Measurements from ENCODE around the gene PRKCE.

Gene PRKCE

GRCh38 chr2:45669032-45669486, 17.6 kb downstream of the PRKCE start:
- H3K4me3 ChIP-seq (ENCODE audit: low read depth, low read length), result no peak overlapping the region
- peak overlapping the region; percentile 49 for H3K27ac ChIP-seq

DNA sequence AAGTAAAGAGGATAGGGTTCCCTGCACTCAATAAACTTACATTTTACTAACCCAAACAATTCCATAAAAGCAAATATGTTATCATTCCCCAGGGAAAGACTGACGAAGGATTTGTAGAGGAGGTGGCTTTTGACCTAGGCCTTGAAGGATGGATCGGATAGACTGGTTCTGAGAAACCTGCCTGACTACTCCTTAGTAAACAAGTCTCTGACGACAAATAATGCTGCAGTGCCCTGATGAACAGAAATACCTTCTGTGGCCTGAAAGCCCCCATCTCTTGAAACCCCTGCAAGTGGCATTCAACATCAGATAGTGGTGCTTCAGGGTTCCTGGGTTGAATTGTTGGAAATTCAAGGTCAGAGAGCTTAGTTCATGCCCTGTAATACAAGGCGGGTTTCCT, 19.2 kb downstream of the PRKCE start:
- no peak for TF ChIP-seq CTCF (IDR thresholded peaks at IDR 0.05; ENCODE audit: low read depth, low read length, missing control alignments)
- Histone ChIP-seq H3K27me3 (replicated peaks) (no peaks in the 10 kb centered on the region), H3K27ac (no peak overlapping the region), H3K36me3 (replicated peaks) (no peaks in the 10 kb centered on the region), H3K4me3 (ENCODE audit: low read depth, low read length) (no peak overlapping the region)
- no peak for DNase-seq
- in situ Hi-C loops (cut with HindIII; ENCODE audit: low pct_ligation_motif_present, low sequenced_read_pairs), result no loop called here

More at GRCh38 chr2:45669032-45669486, 17.6 kb downstream of the PRKCE start:
- no peak for TF ChIP-seq CTCF (IDR thresholded peaks at IDR 0.05; ENCODE audit: low read depth, low read length, missing control alignments)
- H3K27me3 ChIP-seq (replicated peaks), result no peaks in the 10 kb centered on the region
- in situ Hi-C loops (cut with HindIII; ENCODE audit: low pct_ligation_motif_present, low sequenced_read_pairs), result no loop called here
- no peaks in the 10 kb centered on the region for H3K36me3 ChIP-seq (replicated peaks)
- DNase-seq, result peak; percentile 71

- no peak for DNase-seq
- Histone ChIP-seq H3K27ac (no peak overlapping the region), H3K4me3 (ENCODE audit: low read depth, low read length) (no peak overlapping the region), H3K27me3 (replicated peaks) (no peaks in the 10 kb centered on the region), H3K36me3 (replicated peaks) (no peaks in the 10 kb centered on the region)
- no peak for TF ChIP-seq CTCF (IDR thresholded peaks at IDR 0.05; ENCODE audit: low read depth, low read length, missing control alignments)
- in situ Hi-C loops (cut with HindIII; ENCODE audit: low pct_ligation_motif_present, low sequenced_read_pairs), result no loop called here
Observed at GRCh38 chr2:45672138-45672537, 20.7 kb downstream of the PRKCE start.

- Histone ChIP-seq H3K4me3 (ENCODE audit: low read depth, low read length) (no peak overlapping the region), H3K36me3 (replicated peaks) (no peaks in the 10 kb centered on the region), H3K27me3 (replicated peaks) (no peaks in the 10 kb centered on the region), H3K27ac (no peak overlapping the region)
- no peak for TF ChIP-seq CTCF (IDR thresholded peaks at IDR 0.05; ENCODE audit: low read depth, low read length, missing control alignments)
- in situ Hi-C loops (cut with HindIII; ENCODE audit: low pct_ligation_motif_present, low sequenced_read_pairs), result no loop called here
- DNase-seq, result no peak
Observed at GRCh38 chr2:45674035-45674816, 22.8 kb downstream of the PRKCE start.

- H3K27ac ChIP-seq, result no peak overlapping the region
- in situ Hi-C loops (cut with HindIII; ENCODE audit: low pct_ligation_motif_present, low sequenced_read_pairs), result no loop called here
- no peaks in the 10 kb centered on the region for H3K36me3 ChIP-seq (replicated peaks)
- no peak for TF ChIP-seq CTCF (IDR thresholded peaks at IDR 0.05; ENCODE audit: low read depth, low read length, missing control alignments)
- no peak for DNase-seq
- H3K4me3 ChIP-seq (ENCODE audit: low read depth, low read length), result no peak overlapping the region
- no peaks in the 10 kb centered on the region for H3K27me3 ChIP-seq (replicated peaks)
Observed at GRCh38 chr2:45675263-45675812, 23.9 kb downstream of the PRKCE start.
